Nephron (organoid): ENCODE results near the gene ABCF3.

Experiments used
- H3K27ac Mint-ChIP-seq, 3 experiments: 2 replicates each; pipeline ENCODE4 v1.8.0; 2020; ENCODE audit warnings: mixed read lengths in 3 of 3, mild to moderate bottlenecking in 2 of 3, moderate library complexity in 1 of 3
- H3K27me3 Mint-ChIP-seq: 2 replicates; pipeline ENCODE4 v1.8.0; 2021; ENCODE audit warnings: low read depth, mild to moderate bottlenecking, moderate library complexity, mixed read lengths
- H3K36me3 Mint-ChIP-seq: 2 replicates; pipeline ENCODE4 v1.8.0; 2020; ENCODE audit warnings: low read depth, mixed read lengths
- H3K4me1 Mint-ChIP-seq: 2 replicates; pipeline ENCODE4 v1.8.0; 2020; ENCODE audit warnings: mixed read lengths
- H3K4me3 Mint-ChIP-seq, 3 experiments: 2 replicates each; pipeline ENCODE4 v1.8.0; 2020; ENCODE audit warnings: mild to moderate bottlenecking in 3 of 3, mixed read lengths in 3 of 3, moderate library complexity in 2 of 3
- H3K9me3 Mint-ChIP-seq: 2 replicates; pipeline ENCODE4 v1.8.0; 2020; ENCODE audit warnings: mixed read lengths
- CTCF ChIP-seq, 3 experiments: fragments of 200-600 bp; sonication (generic); IDR thresholded peaks; one replicate each; pipeline ENCODE4 v1.5.0; 2021; ENCODE audit warnings: antibody characterized with exemption in 3 of 3; ENCODE audit not compliant: unreplicated experiment in 3 of 3

The ABCF3 gene

GRCh38 chr3:184164648-184165330 is 21.2 kb upstream of the ABCF3 start:
- Mint-ChIP-seq H3K4me1 (peaks cover 20% of the 10 kb centered on the region), H3K27ac (no peak overlapping the region), H3K4me3 (no peak overlapping the region), H3K9me3 (no peaks in the 10 kb centered on the region), H3K27me3 (no peaks in the 10 kb centered on the region), H3K36me3 (peaks cover 69% of the 10 kb centered on the region)
- TF ChIP-seq CTCF (IDR thresholded peaks at IDR 0.05; ENCODE audit: unreplicated experiment in 3 of 3) = no peak

- peaks cover 64% of the 10 kb centered on the region for H3K36me3 Mint-ChIP-seq
- no peaks in the 10 kb centered on the region for H3K9me3 Mint-ChIP-seq
- no peak for TF ChIP-seq CTCF (IDR thresholded peaks at IDR 0.05; ENCODE audit: unreplicated experiment in 3 of 3)
- no peak overlapping the region for H3K4me3 Mint-ChIP-seq
- H3K27me3 Mint-ChIP-seq = no peaks in the 10 kb centered on the region
- H3K4me1 Mint-ChIP-seq = peaks cover 14% of the 10 kb centered on the region
- H3K27ac Mint-ChIP-seq = no peak overlapping the region
These were observed 20.5 kb upstream of the ABCF3 start for GRCh38 chr3:184165543-184165942.

- no peak overlapping the region for H3K27ac Mint-ChIP-seq
- no peak for TF ChIP-seq CTCF (IDR thresholded peaks at IDR 0.05; ENCODE audit: unreplicated experiment in 3 of 3)
These were observed 19.3 kb upstream of the ABCF3 start for GRCh38 chr3:184166671-184167070.

GRCh38 chr3:184167786-184168185 is 18.2 kb upstream of the ABCF3 start:
- Mint-ChIP-seq H3K27me3 (no peaks in the 10 kb centered on the region), H3K27ac (no peak overlapping the region), H3K36me3 (peaks cover 75% of the 10 kb centered on the region), H3K4me3 (no peak overlapping the region), H3K9me3 (no peaks in the 10 kb centered on the region), H3K4me1 (no peaks in the 10 kb centered on the region)
- TF ChIP-seq CTCF (IDR thresholded peaks at IDR 0.05; ENCODE audit: unreplicated experiment in 3 of 3) = no peak

More at GRCh38 chr3:184166671-184167070, 19.3 kb upstream of the ABCF3 start:
- H3K36me3 Mint-ChIP-seq = peaks cover 70% of the 10 kb centered on the region
- H3K9me3 Mint-ChIP-seq = no peaks in the 10 kb centered on the region
- no peak overlapping the region for H3K4me3 Mint-ChIP-seq
- no peaks in the 10 kb centered on the region for H3K27me3 Mint-ChIP-seq
- H3K4me1 Mint-ChIP-seq = peaks cover 2% of the 10 kb centered on the region

- H3K4me1 Mint-ChIP-seq = no peaks in the 10 kb centered on the region
- no peak overlapping the region for H3K4me3 Mint-ChIP-seq
- TF ChIP-seq CTCF (IDR thresholded peaks at IDR 0.05; ENCODE audit: unreplicated experiment in 3 of 3) = no peak
- no peaks in the 10 kb centered on the region for H3K9me3 Mint-ChIP-seq
- peaks cover 74% of the 10 kb centered on the region for H3K36me3 Mint-ChIP-seq
- H3K27ac Mint-ChIP-seq = peak overlapping the region in 2 of 3 experiments; percentile 15 to 75
- no peaks in the 10 kb centered on the region for H3K27me3 Mint-ChIP-seq
These were observed 17.5 kb upstream of the ABCF3 start for GRCh38 chr3:184168363-184169120.
